ENCODE data around the gene NYNRIN.

Gene NYNRIN

DNA sequence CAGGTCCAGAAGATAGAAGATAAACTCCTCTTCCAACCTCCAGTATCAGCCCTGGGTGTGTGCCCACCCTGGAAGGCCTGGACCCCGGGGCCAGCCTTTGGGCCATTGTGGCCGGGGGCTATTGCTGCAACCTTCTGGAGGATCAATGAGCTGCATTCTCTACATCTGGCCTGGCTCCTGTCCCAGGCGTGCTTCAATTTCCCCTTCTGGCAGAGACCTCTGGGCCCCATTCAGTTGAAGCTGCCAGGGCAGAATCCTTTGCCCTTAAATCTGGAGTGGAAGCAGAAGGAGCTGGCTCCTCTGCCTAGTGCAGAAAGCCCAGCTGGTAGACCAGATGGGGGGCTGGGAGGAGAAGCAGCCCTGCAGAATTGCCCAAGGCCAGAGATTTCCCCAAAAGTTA lies 10.0 kb downstream of the NYNRIN start:
- H3K9me2 ChIP-seq (ENCODE audit: low read depth, low read length), result no peaks in the 10 kb centered on the region
- no peaks in the 10 kb centered on the region for H3K36me3 ChIP-seq (ENCODE audit: insufficient read depth, low read length)
- peaks cover 28% of the 10 kb centered on the region for H3K4me1 ChIP-seq (ENCODE audit: insufficient read depth, low read length, severe bottlenecking)
- no peaks in the 10 kb centered on the region for H4K20me1 ChIP-seq (ENCODE audit: insufficient read depth, low read length)
- H3F3A ChIP-seq (ENCODE audit: insufficient read depth, low read length), result no peaks in the 10 kb centered on the region
- no peak overlapping the region for H3K4me3 ChIP-seq (ENCODE audit: low read depth, low read length, poor library complexity, severe bottlenecking)
- H3K9ac ChIP-seq (ENCODE audit: low read length), result no peak overlapping the region; the same call in 1 of the 2 replicates
- no peak overlapping the region for H2AFZ ChIP-seq (ENCODE audit: low read length)
- no peaks in the 10 kb centered on the region for H3K27me3 ChIP-seq (ENCODE audit: insufficient read depth, low read length)
- no peak overlapping the region; the same call in 1 of the 2 replicates for H3K4me2 ChIP-seq (ENCODE audit: low read length)
- no peaks in the 10 kb centered on the region for H3K79me2 ChIP-seq (ENCODE audit: insufficient read depth, low read length)
- no peaks in the 10 kb centered on the region for H3K9me3 ChIP-seq (ENCODE audit: low read length)
- TF ChIP-seq EZH2 (IDR thresholded peaks at IDR 0.05; ENCODE audit: borderline replicate concordance, low read length), result no peak
- TF ChIP-seq, protein P1, sequence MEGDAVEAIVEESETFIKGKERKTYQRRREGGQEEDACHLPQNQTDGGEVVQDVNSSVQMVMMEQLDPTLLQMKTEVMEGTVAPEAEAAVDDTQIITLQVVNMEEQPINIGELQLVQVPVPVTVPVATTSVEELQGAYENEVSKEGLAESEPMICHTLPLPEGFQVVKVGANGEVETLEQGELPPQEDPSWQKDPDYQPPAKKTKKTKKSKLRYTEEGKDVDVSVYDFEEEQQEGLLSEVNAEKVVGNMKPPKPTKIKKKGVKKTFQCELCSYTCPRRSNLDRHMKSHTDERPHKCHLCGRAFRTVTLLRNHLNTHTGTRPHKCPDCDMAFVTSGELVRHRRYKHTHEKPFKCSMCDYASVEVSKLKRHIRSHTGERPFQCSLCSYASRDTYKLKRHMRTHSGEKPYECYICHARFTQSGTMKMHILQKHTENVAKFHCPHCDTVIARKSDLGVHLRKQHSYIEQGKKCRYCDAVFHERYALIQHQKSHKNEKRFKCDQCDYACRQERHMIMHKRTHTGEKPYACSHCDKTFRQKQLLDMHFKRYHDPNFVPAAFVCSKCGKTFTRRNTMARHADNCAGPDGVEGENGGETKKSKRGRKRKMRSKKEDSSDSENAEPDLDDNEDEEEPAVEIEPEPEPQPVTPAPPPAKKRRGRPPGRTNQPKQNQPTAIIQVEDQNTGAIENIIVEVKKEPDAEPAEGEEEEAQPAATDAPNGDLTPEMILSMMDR (IDR thresholded peaks at IDR 0.05; ENCODE audit: low read length), result no peak
- peak overlapping the region; percentile 61 for H3K27ac ChIP-seq (ENCODE audit: low read depth, low read length, poor library complexity, severe bottlenecking)

DNA sequence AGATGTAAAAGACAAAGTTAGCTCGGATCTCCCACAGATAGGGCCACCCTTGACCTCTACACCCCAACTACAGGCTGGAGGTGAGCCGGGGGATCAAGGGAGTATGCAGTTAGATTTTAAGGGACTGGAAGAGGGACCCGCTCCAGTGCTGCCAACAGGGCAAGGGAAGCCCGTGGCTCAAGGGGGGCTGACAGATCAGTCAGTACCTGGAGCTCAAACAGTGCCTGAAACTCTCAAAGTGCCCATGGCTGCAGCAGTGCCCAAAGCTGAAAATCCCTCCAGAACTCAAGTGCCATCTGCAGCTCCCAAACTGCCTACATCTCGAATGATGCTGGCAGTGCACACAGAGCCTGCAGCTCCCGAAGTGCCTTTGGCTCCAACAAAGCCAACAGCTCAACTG lies 10.4 kb downstream of the NYNRIN start:
- H4K20me1 ChIP-seq (ENCODE audit: insufficient read depth, low read length), result no peaks in the 10 kb centered on the region
- H3K79me2 ChIP-seq (ENCODE audit: insufficient read depth, low read length), result no peaks in the 10 kb centered on the region
- peaks cover 28% of the 10 kb centered on the region for H3K4me1 ChIP-seq (ENCODE audit: insufficient read depth, low read length, severe bottlenecking)
- no peaks in the 10 kb centered on the region for H3K36me3 ChIP-seq (ENCODE audit: insufficient read depth, low read length)
- no peaks in the 10 kb centered on the region for H3K27me3 ChIP-seq (ENCODE audit: insufficient read depth, low read length)
- TF ChIP-seq, protein P1 (IDR thresholded peaks at IDR 0.05; ENCODE audit: low read length), result no peak
- no peak for TF ChIP-seq EZH2 (IDR thresholded peaks at IDR 0.05; ENCODE audit: borderline replicate concordance, low read length)
- no peak overlapping the region; the same call in 1 of the 2 replicates for H3K9ac ChIP-seq (ENCODE audit: low read length)
- no peak overlapping the region for H2AFZ ChIP-seq (ENCODE audit: low read length)
- H3K4me3 ChIP-seq (ENCODE audit: low read depth, low read length, poor library complexity, severe bottlenecking), result no peak overlapping the region
- H3K9me3 ChIP-seq (ENCODE audit: low read length), result no peaks in the 10 kb centered on the region
- H3K9me2 ChIP-seq (ENCODE audit: low read depth, low read length), result no peaks in the 10 kb centered on the region
- no peaks in the 10 kb centered on the region for H3F3A ChIP-seq (ENCODE audit: insufficient read depth, low read length)
- peak overlapping the region; percentile 61 for H3K27ac ChIP-seq (ENCODE audit: low read depth, low read length, poor library complexity, severe bottlenecking)
- H3K4me2 ChIP-seq (ENCODE audit: low read length), result no peak overlapping the region; the same call in 1 of the 2 replicates

DNA sequence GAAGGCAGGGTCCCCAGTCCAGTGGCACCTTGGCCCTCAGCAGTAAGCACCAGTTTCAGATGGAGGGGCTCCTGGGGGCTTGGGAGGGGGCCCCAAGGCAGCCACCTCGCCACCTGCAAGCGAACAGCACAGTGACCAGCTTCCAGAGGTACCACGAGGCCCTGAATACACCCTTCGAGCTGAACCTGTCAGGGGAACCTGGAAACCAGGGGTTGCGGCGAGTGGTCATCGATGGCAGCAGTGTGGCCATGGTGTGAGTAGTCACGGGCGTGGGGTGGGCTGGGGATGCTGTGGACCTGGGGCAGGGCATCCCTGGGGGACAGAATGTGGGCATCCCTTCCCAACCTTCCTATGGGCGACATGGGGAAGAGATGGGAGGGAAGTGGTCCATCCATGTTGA lies 11.2 kb downstream of the NYNRIN start:
- no peaks in the 10 kb centered on the region for H3K9me3 ChIP-seq (ENCODE audit: low read length)
- no peaks in the 10 kb centered on the region for H3K27me3 ChIP-seq (ENCODE audit: insufficient read depth, low read length)
- no peak overlapping the region for H3K4me2 ChIP-seq (ENCODE audit: low read length)
- no peak overlapping the region for H3K9ac ChIP-seq (ENCODE audit: low read length)
- peak overlapping the region; percentile 61 for H3K27ac ChIP-seq (ENCODE audit: low read depth, low read length, poor library complexity, severe bottlenecking)
- H3K9me2 ChIP-seq (ENCODE audit: low read depth, low read length), result no peaks in the 10 kb centered on the region
- H2AFZ ChIP-seq (ENCODE audit: low read length), result no peak overlapping the region
- TF ChIP-seq, protein P1 (IDR thresholded peaks at IDR 0.05; ENCODE audit: low read length), result no peak
- TF ChIP-seq EZH2 (IDR thresholded peaks at IDR 0.05; ENCODE audit: borderline replicate concordance, low read length), result no peak
- peaks cover 28% of the 10 kb centered on the region for H3K4me1 ChIP-seq (ENCODE audit: insufficient read depth, low read length, severe bottlenecking)
- no peaks in the 10 kb centered on the region for H3K79me2 ChIP-seq (ENCODE audit: insufficient read depth, low read length)
- no peaks in the 10 kb centered on the region for H4K20me1 ChIP-seq (ENCODE audit: insufficient read depth, low read length)
- no peaks in the 10 kb centered on the region for H3F3A ChIP-seq (ENCODE audit: insufficient read depth, low read length)
- H3K36me3 ChIP-seq (ENCODE audit: insufficient read depth, low read length), result no peaks in the 10 kb centered on the region
- no peak overlapping the region for H3K4me3 ChIP-seq (ENCODE audit: low read depth, low read length, poor library complexity, severe bottlenecking)
